Activated CD4-positive, alpha-beta T cell treated with anti-CD3 and anti-CD28 coated beads, Interleukin-2, amount 10 ng/mL, durations not matched to agents 24 days and 14 days (primary cell): ENCODE data around the gene WDR72. TPM values are rescaled to one million over a fixed set of nuclear protein-coding genes. Genes with fewer than 3 reads are reported as not detected.
"Not testable (repeated sequence)": the region's sequence is repeated elsewhere in the genome, so short reads cannot be mapped to it uniquely, and the experiment has no call there.

ENCODE experiments used
- DNase-seq: peaks from one replicate; pipeline ENCODE4 v3.0.0; 2022
- H3K27ac Mint-ChIP-seq: one replicate; pipeline ENCODE4 v1.8.0; 2022; ENCODE audit warnings: mild to moderate bottlenecking, mixed read lengths
- H3K27me3 Mint-ChIP-seq: one replicate; pipeline ENCODE4 v1.8.0; 2022; ENCODE audit warnings: mixed read lengths
- H3K36me3 Mint-ChIP-seq: one replicate; pipeline ENCODE4 v1.8.0; 2022; ENCODE audit warnings: low read depth, mild to moderate bottlenecking, mixed read lengths
- H3K4me1 Mint-ChIP-seq: one replicate; pipeline ENCODE4 v1.8.0; 2021; ENCODE audit warnings: mixed read lengths
- H3K4me3 Mint-ChIP-seq: one replicate; pipeline ENCODE4 v1.8.0; 2022; ENCODE audit warnings: mild to moderate bottlenecking, moderate library complexity, mixed read lengths
- H3K9me3 Mint-ChIP-seq: one replicate; pipeline ENCODE4 v1.8.0; 2021; ENCODE audit warnings: mixed read lengths
- intact Hi-C: fragments of 100-400 bp; cut with micrococcal nuclease; formaldehyde crosslinking; loops from one replicate; pipeline ENCODE4 v1.15.1; 2023
- total RNA-seq: library from RNA; stranded (reverse); gene quantifications from 2 replicates; pipeline ENCODE4 v1.2.3, GENCODE V29; 2022

WDR72 gene
- total RNA-seq, 1 donor from 2014 or later: not detected

- no peak overlapping the region for H3K4me3 Mint-ChIP-seq
Observed at GRCh38 chr15:53746101-53746500, 13.4 kb downstream of the WDR72 start.

GRCh38 chr15:53739651-53740050 is 19.8 kb downstream of the WDR72 start:
- Mint-ChIP-seq H3K4me3 (no peak overlapping the region), H3K27me3 (no peaks in the 10 kb centered on the region), H3K4me1 (no peaks in the 10 kb centered on the region), H3K27ac (no peak overlapping the region), H3K9me3 (no peaks in the 10 kb centered on the region), H3K36me3 (no peaks in the 10 kb centered on the region)
- no peak for DNase-seq
- intact Hi-C loops: no loop called here

More at GRCh38 chr15:53746101-53746500, 13.4 kb downstream of the WDR72 start:
- Mint-ChIP-seq H3K4me1 (no peaks in the 10 kb centered on the region), H3K27me3 (no peaks in the 10 kb centered on the region), H3K27ac (no peak overlapping the region), H3K36me3 (no peaks in the 10 kb centered on the region), H3K9me3 (no peaks in the 10 kb centered on the region)
- intact Hi-C loops: no loop called here
- DNase-seq: no peak

- intact Hi-C loops: no loop called here
- Mint-ChIP-seq H3K27me3 (no peaks in the 10 kb centered on the region), H3K36me3 (no peaks in the 10 kb centered on the region), H3K27ac (no peak overlapping the region), H3K9me3 (no peaks in the 10 kb centered on the region), H3K4me3 (no peak overlapping the region), H3K4me1 (no peaks in the 10 kb centered on the region)
- DNase-seq: no peak
Observed at GRCh38 chr15:53739187-53739586, 20.3 kb downstream of the WDR72 start.

- Mint-ChIP-seq H3K9me3 (no peaks in the 10 kb centered on the region), H3K27me3 (no peaks in the 10 kb centered on the region), H3K36me3 (no peaks in the 10 kb centered on the region), H3K4me1 (no peaks in the 10 kb centered on the region), H3K27ac (no peak overlapping the region), H3K4me3 (no peak overlapping the region)
- intact Hi-C loops: no loop called here
- no peak for DNase-seq
Observed at GRCh38 chr15:53721334-53722087, 38.0 kb downstream of the WDR72 start.

- H3K27ac Mint-ChIP-seq: no peak overlapping the region
- no peaks in the 10 kb centered on the region for H3K4me1 Mint-ChIP-seq
- no peak for DNase-seq
- no peaks in the 10 kb centered on the region for H3K9me3 Mint-ChIP-seq
- H3K27me3 Mint-ChIP-seq: no peaks in the 10 kb centered on the region
- H3K36me3 Mint-ChIP-seq: no peaks in the 10 kb centered on the region
- intact Hi-C loops: no loop called here
- H3K4me3 Mint-ChIP-seq: no peak overlapping the region
Observed at GRCh38 chr15:53716909-53717876, 42.3 kb downstream of the WDR72 start.

GRCh38 chr15:53713218-53713617 is 46.2 kb downstream of the WDR72 start:
- no peak overlapping the region for H3K27ac Mint-ChIP-seq
- DNase-seq: no peak
- no peaks in the 10 kb centered on the region for H3K4me1 Mint-ChIP-seq
- no peaks in the 10 kb centered on the region for H3K36me3 Mint-ChIP-seq
- intact Hi-C loops: no loop called here
- no peaks in the 10 kb centered on the region for H3K9me3 Mint-ChIP-seq
- no peak overlapping the region for H3K4me3 Mint-ChIP-seq
- H3K27me3 Mint-ChIP-seq: no peaks in the 10 kb centered on the region

- Mint-ChIP-seq H3K27me3 (no peaks in the 10 kb centered on the region), H3K4me3 (no peak overlapping the region), H3K9me3 (no peaks in the 10 kb centered on the region), H3K36me3 (no peaks in the 10 kb centered on the region), H3K4me1 (no peaks in the 10 kb centered on the region), H3K27ac (no peak overlapping the region)
- DNase-seq: no peak
- intact Hi-C loops: no loop called here
Observed at GRCh38 chr15:53710906-53711305, 48.6 kb downstream of the WDR72 start.

GRCh38 chr15:53709821-53710220 is 49.6 kb downstream of the WDR72 start:
- Mint-ChIP-seq H3K36me3 (no peaks in the 10 kb centered on the region), H3K27ac (no peak overlapping the region), H3K4me3 (no peak overlapping the region), H3K9me3 (no peaks in the 10 kb centered on the region), H3K4me1 (no peaks in the 10 kb centered on the region), H3K27me3 (no peaks in the 10 kb centered on the region)
- intact Hi-C loops: no loop called here
- DNase-seq: no peak

- Mint-ChIP-seq H3K27ac (no peak overlapping the region), H3K36me3 (no peaks in the 10 kb centered on the region), H3K4me1 (no peaks in the 10 kb centered on the region), H3K27me3 (no peaks in the 10 kb centered on the region), H3K9me3 (no peaks in the 10 kb centered on the region), H3K4me3 (no peak overlapping the region)
- intact Hi-C loops: no loop called here
- no peak for DNase-seq
Observed at GRCh38 chr15:53695365-53695764, 64.1 kb downstream of the WDR72 start.

- Mint-ChIP-seq H3K4me3 (no peak overlapping the region), H3K9me3 (no peaks in the 10 kb centered on the region), H3K4me1 (no peaks in the 10 kb centered on the region), H3K36me3 (no peaks in the 10 kb centered on the region), H3K27me3 (no peaks in the 10 kb centered on the region), H3K27ac (no peak overlapping the region)
- DNase-seq: no peak
- intact Hi-C loops: no loop called here
Observed at GRCh38 chr15:53694476-53694874, 65.0 kb downstream of the WDR72 start.

GRCh38 chr15:53693729-53694475 is 65.6 kb downstream of the WDR72 start:
- no peak overlapping the region for H3K4me3 Mint-ChIP-seq
- no peak overlapping the region for H3K27ac Mint-ChIP-seq
- no peaks in the 10 kb centered on the region for H3K27me3 Mint-ChIP-seq

GRCh38 chr15:53684162-53684561 is 75.3 kb downstream of the WDR72 start:
- H3K9me3 Mint-ChIP-seq, H3K36me3 Mint-ChIP-seq, intact Hi-C loops, H3K4me1 Mint-ChIP-seq, H3K27ac Mint-ChIP-seq, H3K27me3 Mint-ChIP-seq, H3K4me3 Mint-ChIP-seq, DNase-seq: not testable (repeated sequence)

More at GRCh38 chr15:53693729-53694475, 65.6 kb downstream of the WDR72 start:
- no peaks in the 10 kb centered on the region for H3K4me1 Mint-ChIP-seq
- H3K9me3 Mint-ChIP-seq: no peaks in the 10 kb centered on the region
- no peaks in the 10 kb centered on the region for H3K36me3 Mint-ChIP-seq
- no peak for DNase-seq
- intact Hi-C loops: no loop called here

GRCh38 chr15:53681056-53681455 is 78.4 kb downstream of the WDR72 start:
- H3K36me3 Mint-ChIP-seq: no peaks in the 10 kb centered on the region
- no peaks in the 10 kb centered on the region for H3K9me3 Mint-ChIP-seq

GRCh38 chr15:53675832-53676231 is 83.6 kb downstream of the WDR72 start:
- H3K36me3 Mint-ChIP-seq: no peaks in the 10 kb centered on the region
- no peak overlapping the region for H3K27ac Mint-ChIP-seq
- DNase-seq: no peak
- H3K9me3 Mint-ChIP-seq: no peaks in the 10 kb centered on the region
- H3K4me3 Mint-ChIP-seq: no peak overlapping the region
- no peaks in the 10 kb centered on the region for H3K27me3 Mint-ChIP-seq
- no peaks in the 10 kb centered on the region for H3K4me1 Mint-ChIP-seq
- intact Hi-C loops: no loop called here

More at GRCh38 chr15:53681056-53681455, 78.4 kb downstream of the WDR72 start:
- no peak for DNase-seq
- H3K4me1 Mint-ChIP-seq: no peaks in the 10 kb centered on the region
- no peak overlapping the region for H3K27ac Mint-ChIP-seq
- no peak overlapping the region for H3K4me3 Mint-ChIP-seq
- H3K27me3 Mint-ChIP-seq: no peaks in the 10 kb centered on the region
- intact Hi-C loops: no loop called here
